ENCODE data around the gene SESTD1.

The SESTD1 gene

GRCh38 chr2:179129574-179130238 lies 134.9 kb downstream of the SESTD1 start:
- peak; percentile 67 for TF ChIP-seq CTCF (IDR thresholded peaks at IDR 0.05)

GRCh38 chr2:179125404-179125803 lies 139.2 kb downstream of the SESTD1 start:
- no peak for TF ChIP-seq CTCF (IDR thresholded peaks at IDR 0.05)

DNA sequence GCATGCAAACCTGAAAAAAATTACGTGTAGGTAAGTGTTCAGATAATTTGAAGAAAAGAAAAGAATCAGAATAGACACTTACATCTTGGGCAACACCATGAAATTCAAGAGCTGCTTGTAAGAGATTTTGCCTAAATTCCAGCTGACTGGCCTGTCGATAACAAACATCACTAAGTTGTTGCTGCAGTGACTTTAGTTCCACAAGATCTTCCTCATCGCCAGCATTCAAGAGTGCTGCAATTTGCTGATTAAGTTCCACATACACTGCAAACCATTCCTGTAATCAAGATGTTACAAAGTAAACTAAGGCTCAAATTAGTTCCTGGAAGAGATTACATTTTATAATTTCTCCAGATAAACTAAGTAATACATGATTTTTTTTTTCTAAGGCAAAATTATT lies 140.3 kb downstream of the SESTD1 start:
- TF ChIP-seq CTCF (IDR thresholded peaks at IDR 0.05) = no peak

DNA sequence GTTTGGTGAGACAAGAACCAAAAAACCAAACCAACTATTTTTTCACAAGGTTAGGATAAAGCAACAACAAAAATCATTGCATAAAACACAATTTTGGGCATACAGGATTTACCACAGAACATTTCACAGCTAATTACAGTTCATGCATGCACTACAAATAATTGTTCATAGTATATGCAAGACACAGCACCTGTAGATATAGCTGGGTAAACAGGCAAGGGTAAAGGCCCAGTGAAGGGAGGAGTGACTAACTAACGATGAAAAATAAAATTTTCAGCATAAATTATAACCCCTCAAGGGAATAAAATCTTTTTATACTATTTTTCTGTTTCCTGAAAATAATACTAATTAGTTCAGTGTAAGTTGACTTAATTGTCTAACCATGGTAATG lies 141.4 kb downstream of the SESTD1 start:
- TF ChIP-seq CTCF (IDR thresholded peaks at IDR 0.05) = no peak

- TF ChIP-seq CTCF (IDR thresholded peaks at IDR 0.05) = no peak
These were observed 156.9 kb downstream of the SESTD1 start for GRCh38 chr2:179107737-179108136.

GRCh38 chr2:179106676-179107428 lies 157.8 kb downstream of the SESTD1 start:
- no peak for TF ChIP-seq CTCF (IDR thresholded peaks at IDR 0.05)

DNA sequence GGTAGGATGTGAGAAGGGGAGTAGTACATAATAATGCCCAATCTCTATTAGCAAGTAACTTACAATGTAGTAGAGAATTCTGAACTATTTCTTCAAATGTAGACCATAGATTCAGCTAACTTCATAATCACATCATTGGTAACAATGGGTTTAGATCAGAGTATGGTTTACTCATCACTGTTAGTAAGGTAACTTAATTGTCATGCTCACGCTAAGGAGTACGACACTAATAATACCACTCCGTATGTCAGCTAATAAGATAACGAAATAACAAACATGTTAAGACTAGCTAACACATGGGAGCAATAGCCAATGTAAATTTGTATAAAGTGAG lies 158.3 kb downstream of the SESTD1 start:
- TF ChIP-seq CTCF (IDR thresholded peaks at IDR 0.05) = no peak
